ENCODE measurements around the gene GPC6. TPM values are rescaled to one million over a fixed set of nuclear protein-coding genes. Genes with fewer than 3 reads are reported as not detected.

The GPC6 gene
- total RNA-seq, 1 donor from 2014 or later: not detected

- intact Hi-C loops (cut with micrococcal nuclease): no loop called here
These were observed 739.8 kb downstream of the GPC6 start for GRCh38 chr13:93966267-93966936.

DNA sequence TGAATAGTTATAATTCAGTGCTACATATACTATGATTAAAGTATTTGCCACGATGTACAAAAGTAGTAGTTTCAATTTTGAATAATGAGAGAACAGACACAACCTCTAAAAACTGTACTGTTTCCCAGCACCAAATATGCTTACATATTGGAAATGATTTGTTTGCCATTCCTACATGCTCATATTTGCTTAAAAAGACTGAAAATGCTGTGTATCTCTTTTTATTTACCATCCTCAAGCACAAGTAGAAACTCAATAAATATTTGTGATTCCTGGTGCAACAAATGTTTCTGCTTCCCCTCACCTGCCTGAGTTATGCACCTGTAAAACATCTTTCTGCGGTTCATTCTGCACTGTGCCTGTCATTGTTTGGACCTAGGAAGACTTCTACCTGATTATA is 740.7 kb downstream of the GPC6 start:
- ChIA-PET CTCF (no interaction called here), POLR2A (no interaction called here)
- Mint-ChIP-seq H3K4me3 (no peak overlapping the region), H3K36me3 (ENCODE audit: low read depth) (no peaks in the 10 kb centered on the region), H3K4me1 (no peaks in the 10 kb centered on the region), H3K27me3 (no peaks in the 10 kb centered on the region), H3K9me3 (no peaks in the 10 kb centered on the region), H3K27ac (no peak overlapping the region)
- TF ChIP-seq, protein P1, sequence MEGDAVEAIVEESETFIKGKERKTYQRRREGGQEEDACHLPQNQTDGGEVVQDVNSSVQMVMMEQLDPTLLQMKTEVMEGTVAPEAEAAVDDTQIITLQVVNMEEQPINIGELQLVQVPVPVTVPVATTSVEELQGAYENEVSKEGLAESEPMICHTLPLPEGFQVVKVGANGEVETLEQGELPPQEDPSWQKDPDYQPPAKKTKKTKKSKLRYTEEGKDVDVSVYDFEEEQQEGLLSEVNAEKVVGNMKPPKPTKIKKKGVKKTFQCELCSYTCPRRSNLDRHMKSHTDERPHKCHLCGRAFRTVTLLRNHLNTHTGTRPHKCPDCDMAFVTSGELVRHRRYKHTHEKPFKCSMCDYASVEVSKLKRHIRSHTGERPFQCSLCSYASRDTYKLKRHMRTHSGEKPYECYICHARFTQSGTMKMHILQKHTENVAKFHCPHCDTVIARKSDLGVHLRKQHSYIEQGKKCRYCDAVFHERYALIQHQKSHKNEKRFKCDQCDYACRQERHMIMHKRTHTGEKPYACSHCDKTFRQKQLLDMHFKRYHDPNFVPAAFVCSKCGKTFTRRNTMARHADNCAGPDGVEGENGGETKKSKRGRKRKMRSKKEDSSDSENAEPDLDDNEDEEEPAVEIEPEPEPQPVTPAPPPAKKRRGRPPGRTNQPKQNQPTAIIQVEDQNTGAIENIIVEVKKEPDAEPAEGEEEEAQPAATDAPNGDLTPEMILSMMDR (IDR thresholded peaks at IDR 0.05): no peak
- no peak for ATAC-seq (ENCODE audit: low read depth)
- DNase-seq: no peak
- intact Hi-C loops (cut with micrococcal nuclease): no loop called here

More at GRCh38 chr13:93966267-93966936, 739.8 kb downstream of the GPC6 start:
- Mint-ChIP-seq H3K9me3 (no peaks in the 10 kb centered on the region), H3K27me3 (no peaks in the 10 kb centered on the region), H3K36me3 (ENCODE audit: low read depth) (no peaks in the 10 kb centered on the region), H3K4me1 (no peaks in the 10 kb centered on the region), H3K27ac (no peak overlapping the region), H3K4me3 (no peak overlapping the region)
- ATAC-seq (ENCODE audit: low read depth) (no peak), DNase-seq (no peak)
- POLR2A ChIA-PET: no interaction called here
- TF ChIP-seq, protein P1 (IDR thresholded peaks at IDR 0.05): no peak
- CTCF ChIA-PET: no interaction called here

- DNase-seq: no peak
- intact Hi-C loops (cut with micrococcal nuclease): no loop called here
- Mint-ChIP-seq H3K9me3 (no peaks in the 10 kb centered on the region), H3K4me1 (no peaks in the 10 kb centered on the region), H3K27me3 (no peaks in the 10 kb centered on the region), H3K36me3 (ENCODE audit: low read depth) (no peaks in the 10 kb centered on the region), H3K4me3 (no peak overlapping the region), H3K27ac (no peak overlapping the region)
- ChIA-PET POLR2A (no interaction called here), CTCF (no interaction called here)
- TF ChIP-seq, protein P1 (IDR thresholded peaks at IDR 0.05): no peak
- no peak for ATAC-seq (ENCODE audit: low read depth)
These were observed 748.6 kb downstream of the GPC6 start for GRCh38 chr13:93975242-93975641.

DNA sequence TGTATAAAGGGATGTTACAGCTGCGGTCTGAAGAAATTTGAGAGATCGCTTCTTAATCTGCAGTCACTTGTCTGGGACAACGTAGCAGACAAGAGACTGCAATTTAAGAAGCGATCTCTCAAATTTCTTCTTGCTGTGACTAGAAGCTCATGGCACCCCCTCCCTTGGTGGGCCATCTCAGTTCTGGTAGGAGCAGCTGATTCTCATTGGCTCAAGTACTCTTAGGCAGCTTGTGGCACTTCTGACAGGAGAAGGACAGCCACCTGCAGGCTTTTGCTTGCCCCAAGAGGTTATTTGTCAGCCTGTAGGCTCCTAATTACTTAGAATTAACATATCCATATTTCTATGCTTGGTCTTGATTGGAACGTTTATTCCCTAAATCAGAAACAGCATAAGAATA is 749.9 kb downstream of the GPC6 start:
- ATAC-seq (ENCODE audit: low read depth) (no peak), DNase-seq (no peak)
- H3K27ac Mint-ChIP-seq: no peak overlapping the region
- POLR2A ChIA-PET: no interaction called here
- H3K36me3 Mint-ChIP-seq (ENCODE audit: low read depth): no peaks in the 10 kb centered on the region
- intact Hi-C loops (cut with micrococcal nuclease): no loop called here
- no peaks in the 10 kb centered on the region for H3K9me3 Mint-ChIP-seq
- TF ChIP-seq, protein P1 (IDR thresholded peaks at IDR 0.05): no peak
- no peaks in the 10 kb centered on the region for H3K27me3 Mint-ChIP-seq
- H3K4me1 Mint-ChIP-seq: no peaks in the 10 kb centered on the region
- CTCF ChIA-PET: no interaction called here
- H3K4me3 Mint-ChIP-seq: no peak overlapping the region

DNA sequence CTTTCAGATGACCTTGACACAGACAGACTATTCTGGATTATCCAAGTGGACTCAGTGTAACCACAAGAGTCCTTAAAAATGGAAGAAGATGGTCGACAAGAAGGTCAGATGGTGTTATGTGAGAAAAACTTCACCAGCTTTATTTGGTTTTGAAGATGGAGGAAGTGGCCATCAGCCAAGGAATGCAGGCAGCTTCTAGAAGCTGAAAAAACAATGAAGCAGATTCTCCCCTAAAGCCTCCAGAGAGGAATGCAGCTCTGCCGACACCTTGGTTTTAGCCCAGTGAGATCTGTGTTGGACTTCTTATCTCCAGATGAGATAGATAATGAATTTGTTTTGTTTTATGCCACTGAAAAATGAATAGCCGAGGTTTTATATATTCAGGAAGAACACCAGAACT is 751.4 kb downstream of the GPC6 start:
- ATAC-seq (ENCODE audit: low read depth): no peak
- Mint-ChIP-seq H3K4me3 (no peak overlapping the region), H3K9me3 (no peaks in the 10 kb centered on the region), H3K27me3 (no peaks in the 10 kb centered on the region), H3K36me3 (ENCODE audit: low read depth) (no peaks in the 10 kb centered on the region), H3K4me1 (no peaks in the 10 kb centered on the region), H3K27ac (no peak overlapping the region)
- intact Hi-C loops (cut with micrococcal nuclease): no loop called here
- CTCF ChIA-PET: no interaction called here
- TF ChIP-seq, protein P1 (IDR thresholded peaks at IDR 0.05): no peak
- POLR2A ChIA-PET: no interaction called here
- no peak for DNase-seq
